SK-N-MC (cell line): ENCODE data around the gene ESYT1.
"Not testable (repeated sequence)": the region's sequence is repeated elsewhere in the genome, so short reads cannot be mapped to it uniquely, and the experiment has no call there.

Source experiments
- DNase-seq: peaks from one replicate; pipeline ENCODE4 v3.0.0-alpha.2; 2011; ENCODE audit warnings: low read depth, low spot score
- H3K27ac ChIP-seq: fragments of 200-600 bp; sonication (generic); 2 replicates; pipeline ENCODE4 v1.5.1; 2016; ENCODE audit warnings: mixed run types
- H3K36me3 ChIP-seq: fragments of 200-600 bp; sonication (generic); 2 replicates; pipeline ENCODE4 v1.6.1; 2017; ENCODE audit warnings: antibody characterized with exemption, low read length, mixed read lengths; ENCODE audit not compliant: insufficient read depth
- H3K4me3 ChIP-seq: fragments of 200-600 bp; sonication (generic); 2 replicates; pipeline ENCODE4 v1.5.1; 2016
- H3K9ac ChIP-seq: fragments of 200-600 bp; sonication (generic); 2 replicates; pipeline ENCODE4 v1.8.0; 2017; ENCODE audit warnings: mixed run types, mixed read lengths; ENCODE audit not compliant: insufficient read length
- H3K9me3 ChIP-seq: fragments of 200-600 bp; sonication (generic); 2 replicates; pipeline ENCODE4 v1.6.1; 2017; ENCODE audit warnings: low read depth, mild to moderate bottlenecking, antibody characterized with exemption, low read length, moderate library complexity, mixed read lengths
- EZH2 ChIP-seq: fragments of 200-600 bp; sonication (generic); IDR thresholded peaks from one replicate; pipeline ENCODE4 v1.6.1; 2017; ENCODE audit warnings: antibody characterized with exemption
- FOXP2 ChIP-seq: optimal IDR thresholded peaks from 2 replicates; pipeline ENCODE3; 2011; ENCODE audit warnings: mild to moderate bottlenecking, moderate library complexity; ENCODE audit not compliant: insufficient read depth; ENCODE audit errors: extremely low read length, control extremely low read depth
- POLR2AphosphoS5 ChIP-seq: IDR thresholded peaks from 2 replicates; pipeline ENCODE4 v1.6.1; 2012; ENCODE audit warnings: mild to moderate bottlenecking, low read depth, low read length, borderline replicate concordance

ESYT1 gene

GRCh38 chr12:56114084-56114483 lies 14.0 kb upstream of the ESYT1 start:
- Histone ChIP-seq H3K9me3 (no peaks in the 10 kb centered on the region), H3K4me3 (no peak overlapping the region), H3K9ac (no peak overlapping the region), H3K36me3 (peaks cover 61% of the 10 kb centered on the region), H3K27ac (peak overlapping the region; percentile 69)
- TF ChIP-seq EZH2 (no peak), FOXP2 (no peak), POLR2AphosphoS5 (no peak)
- no peak for DNase-seq

- TF ChIP-seq FOXP2, result no peak
- no peak for TF ChIP-seq EZH2
- TF ChIP-seq POLR2AphosphoS5, result no peak
- peak overlapping the region; percentile 93 for H3K4me3 ChIP-seq
- H3K36me3 ChIP-seq, result peaks cover 54% of the 10 kb centered on the region
- H3K9ac ChIP-seq, result no peak overlapping the region
- no peak for DNase-seq
- peak overlapping the region; percentile 98 for H3K27ac ChIP-seq
- H3K9me3 ChIP-seq, result no peaks in the 10 kb centered on the region
These were observed 12.7 kb upstream of the ESYT1 start for GRCh38 chr12:56115329-56115728.

- H3K27ac ChIP-seq, result peak within 1 kb of the TSS; percentile 98
- DNase-seq, result peak; percentile 81
- TF ChIP-seq POLR2AphosphoS5 (peak; percentile 100), FOXP2 (no peak)
These were observed 11.6 kb upstream of the ESYT1 start, which contains the start of gene RPL41 for GRCh38 chr12:56116267-56117081. Gene RPL41 (plus strand): TSS chr12:56116633.

GRCh38 chr12:56117082-56117706 lies 10.9 kb upstream of the ESYT1 start:
- peak overlapping the region; percentile 93 for H3K4me3 ChIP-seq
- DNase-seq, H3K9me3 ChIP-seq: not testable (repeated sequence)
- peak overlapping the region; percentile 96 for H3K9ac ChIP-seq
- peaks cover 51% of the 10 kb centered on the region for H3K36me3 ChIP-seq
- H3K27ac ChIP-seq, result peak overlapping the region; percentile 98

More at GRCh38 chr12:56116267-56117081, 11.6 kb upstream of the ESYT1 start, which contains the start of gene RPL41:
- H3K4me3 ChIP-seq, result peak within 1 kb of the TSS; percentile 93
- no peaks in the 10 kb centered on the region for H3K9me3 ChIP-seq
- H3K36me3 ChIP-seq, result peaks cover 54% of the 10 kb centered on the region
- peak within 1 kb of the TSS; percentile 96 for H3K9ac ChIP-seq

DNA sequence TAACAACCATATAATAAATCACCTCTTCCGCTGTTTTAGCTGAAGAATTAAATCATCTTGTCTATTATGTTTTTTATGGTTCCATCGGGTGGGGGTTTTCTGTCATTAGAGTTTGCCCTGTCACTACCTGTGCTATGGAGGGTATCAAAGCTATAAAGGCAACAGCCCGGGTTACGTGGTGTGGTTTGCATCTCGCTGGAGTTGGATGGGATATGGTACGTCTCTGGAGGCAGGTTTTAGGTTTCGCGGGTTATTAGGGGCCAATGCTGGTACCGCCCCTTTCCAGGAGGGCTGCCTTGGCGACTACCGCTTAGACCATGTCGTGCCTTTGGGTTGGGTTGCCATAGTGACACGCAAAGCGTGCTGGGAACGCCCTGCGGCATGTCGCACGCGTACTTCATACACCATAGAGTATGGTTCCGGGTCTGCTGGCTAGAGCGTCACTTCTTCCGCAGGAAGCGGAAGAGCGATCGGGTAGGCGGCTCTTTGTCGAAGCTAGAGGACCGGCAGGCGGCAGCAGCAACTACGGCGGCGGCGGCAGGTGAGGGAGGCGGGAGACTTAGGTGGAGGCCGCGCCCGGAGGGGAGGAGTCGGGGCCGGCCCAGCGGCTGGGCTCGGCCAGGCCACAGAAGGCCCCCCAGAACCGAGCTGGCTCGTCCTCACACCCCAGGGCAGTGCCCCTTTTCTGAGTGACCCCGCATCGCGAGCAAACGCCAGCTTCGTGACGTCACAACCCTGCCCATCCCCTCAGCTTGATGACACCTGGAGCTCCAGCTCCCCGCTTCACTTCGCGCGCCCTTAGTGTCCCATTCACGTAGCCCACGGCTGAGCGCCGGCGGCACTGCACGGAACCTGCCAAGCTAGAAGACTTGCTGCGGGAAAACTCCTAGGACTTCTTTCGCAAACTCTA lies 10.0 kb upstream of the ESYT1 start, which contains the start of gene ZC3H10:
ZC3H10 (plus strand) TSS at position 489 of the 910 bp plus-strand sequence. CDS start 2,297 bp downstream, outside the sequence.
- no peaks in the 10 kb centered on the region for H3K9me3 ChIP-seq
- peak; percentile 99 for DNase-seq
- TF ChIP-seq EZH2, result no peak
- peak; percentile 96 for TF ChIP-seq FOXP2
- peak; percentile 99 for TF ChIP-seq POLR2AphosphoS5
- H3K9ac ChIP-seq, result peak within 1 kb of the TSS; percentile 96
- H3K27ac ChIP-seq, result peak within 1 kb of the TSS; percentile 98
- H3K4me3 ChIP-seq, result peak within 1 kb of the TSS; percentile 93
- peaks cover 42% of the 10 kb centered on the region for H3K36me3 ChIP-seq

DNA sequence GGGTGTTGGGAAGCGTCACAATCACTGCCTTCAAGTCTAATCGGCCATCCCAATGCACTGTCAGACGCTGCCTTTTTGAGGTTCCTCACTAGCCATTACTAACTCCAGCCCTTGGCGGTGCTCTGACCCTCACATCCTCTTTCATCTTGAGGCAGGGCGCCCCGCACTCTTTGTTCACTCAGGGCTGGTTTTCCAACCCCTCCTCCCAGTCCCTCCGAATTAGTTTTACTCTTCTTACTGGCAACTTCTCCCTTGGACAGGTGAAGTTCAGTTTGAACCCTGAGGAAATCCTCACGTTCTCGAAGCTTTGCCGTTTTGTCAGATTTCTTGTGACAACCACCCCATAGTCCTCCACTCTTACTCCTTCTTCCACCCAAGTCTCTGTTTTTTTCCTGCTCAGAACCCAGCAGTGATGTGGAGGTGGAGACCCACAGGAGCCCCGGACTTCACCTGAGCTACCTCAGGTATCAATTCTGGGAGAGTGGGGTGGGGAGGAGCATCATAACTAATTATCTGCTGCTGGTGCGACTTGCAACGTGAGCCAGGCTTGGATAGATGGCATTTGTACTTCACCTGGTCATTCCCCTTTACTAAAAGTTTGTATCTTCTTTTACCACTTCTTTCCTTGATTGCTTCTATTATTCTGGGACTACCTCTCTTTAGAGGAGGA lies 9.2 kb upstream of the ESYT1 start:
- Histone ChIP-seq H3K9ac (peak overlapping the region; percentile 78), H3K36me3 (peaks cover 34% of the 10 kb centered on the region), H3K4me3 (peak overlapping the region; percentile 93), H3K9me3 (no peaks in the 10 kb centered on the region), H3K27ac (peak overlapping the region; percentile 81)
- TF ChIP-seq EZH2 (no peak), POLR2AphosphoS5 (no peak), FOXP2 (no peak)
- DNase-seq, result no peak

DNA sequence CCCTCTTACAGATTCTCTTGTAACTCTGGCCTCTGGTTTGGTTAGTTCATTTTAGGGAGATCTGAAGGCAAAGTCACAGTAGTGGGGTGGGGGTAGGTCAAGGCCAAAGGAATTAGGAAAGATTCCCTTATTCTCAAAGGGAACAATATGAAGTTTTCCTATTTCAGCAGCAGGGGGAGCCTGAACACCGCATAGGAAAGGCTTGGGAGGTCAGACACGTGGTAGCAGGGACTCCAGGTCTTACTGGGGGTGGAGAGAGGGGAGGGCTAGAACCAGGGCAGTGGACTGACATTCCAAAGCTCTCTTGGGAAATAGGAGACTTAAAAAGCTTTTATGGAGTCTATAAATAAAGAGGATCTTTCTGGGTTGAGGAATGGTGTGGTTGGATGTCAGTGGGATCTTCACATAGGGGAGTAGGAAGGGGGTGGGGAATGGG lies 8.7 kb upstream of the ESYT1 start:
- H3K9me3 ChIP-seq, result no peaks in the 10 kb centered on the region
- H3K9ac ChIP-seq, result peak overlapping the region; percentile 78
- peak overlapping the region; percentile 81; the same call in 1 of the 2 replicates for H3K27ac ChIP-seq
- peaks cover 29% of the 10 kb centered on the region for H3K36me3 ChIP-seq
- DNase-seq, result peak; percentile 63
- peak overlapping the region; percentile 93 for H3K4me3 ChIP-seq
- TF ChIP-seq POLR2AphosphoS5 (no peak; the same call in 1 of the 2 replicates), EZH2 (no peak), FOXP2 (no peak)

DNA sequence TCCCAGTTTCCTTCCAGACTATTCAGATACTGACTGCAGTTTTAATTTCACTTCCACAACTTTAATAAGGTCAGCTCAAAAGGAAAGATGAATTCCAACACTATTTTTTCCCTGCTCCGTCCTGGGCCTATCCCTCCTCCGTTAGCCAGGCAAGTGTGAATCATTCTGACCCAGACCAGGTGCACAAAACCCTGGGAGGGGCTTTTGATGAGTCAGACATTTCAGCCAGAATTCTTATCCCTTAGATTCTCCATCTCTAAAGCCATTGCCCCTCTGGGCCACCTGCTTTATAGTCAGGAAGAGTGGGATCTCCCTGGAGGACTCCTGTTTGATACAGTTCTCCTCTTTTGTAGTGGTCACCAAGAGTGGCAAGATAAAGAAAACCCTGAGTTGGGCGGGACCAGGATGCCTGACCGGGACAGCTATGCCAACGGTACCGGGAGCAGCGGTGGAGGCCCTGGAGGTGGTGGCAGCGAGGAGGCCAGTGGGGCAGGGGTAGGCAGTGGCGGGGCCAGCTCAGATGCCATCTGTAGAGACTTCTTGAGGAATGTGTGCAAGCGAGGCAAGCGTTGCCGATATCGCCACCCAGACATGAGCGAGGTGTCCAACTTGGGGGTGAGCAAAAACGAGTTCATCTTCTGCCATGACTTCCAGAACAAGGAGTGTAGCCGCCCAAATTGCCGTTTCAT lies 7.8 kb upstream of the ESYT1 start:
- Histone ChIP-seq H3K4me3 (no peak overlapping the region), H3K9me3 (no peaks in the 10 kb centered on the region), H3K36me3 (peaks cover 29% of the 10 kb centered on the region), H3K9ac (peak overlapping the region; percentile 63), H3K27ac (peak overlapping the region; percentile 58; the same call in 1 of the 2 replicates)
- TF ChIP-seq FOXP2 (no peak), EZH2 (no peak), POLR2AphosphoS5 (no peak)
- DNase-seq, result no peak
